GM21423 (cell line): ENCODE data around the gene CASP1.
"Not testable (repeated sequence)": the region's sequence is repeated elsewhere in the genome, so short reads cannot be mapped to it uniquely, and the experiment has no call there.

ENCODE experiments used
- ATAC-seq: cut with Tn5 transposase; IDR thresholded peaks from one replicate; pipeline ENCODE4 v1.9.1; 2021; ENCODE audit warnings: mild to moderate bottlenecking, moderate library complexity; ENCODE audit not compliant: unreplicated experiment

CASP1 gene

GRCh38 chr11:105034813-105035620, at the start of gene CASP1:
CASP1 (minus strand) TSS chr11:105035144; CDS start chr11:105035113, 31 bp downstream.
- peak; percentile 94 for ATAC-seq

GRCh38 chr11:105081412-105082150, 46.6 kb upstream of the CASP1 start:
- ATAC-seq: no peak

- not testable (repeated sequence) for ATAC-seq
These were observed 45.4 kb upstream of the CASP1 start for GRCh38 chr11:105080171-105080906.

- ATAC-seq: no peak
These were observed 43.3 kb upstream of the CASP1 start for GRCh38 chr11:105078283-105078682.

- not testable (repeated sequence) for ATAC-seq
These were observed 42.3 kb upstream of the CASP1 start for GRCh38 chr11:105077141-105077790.

GRCh38 chr11:105074166-105074530, 39.2 kb upstream of the CASP1 start:
- no peak for ATAC-seq

- no peak for ATAC-seq
These were observed 38.7 kb upstream of the CASP1 start for GRCh38 chr11:105073456-105074165.

- ATAC-seq: not testable (repeated sequence)
These were observed 37.1 kb upstream of the CASP1 start for GRCh38 chr11:105072080-105072479.

- no peak for ATAC-seq
These were observed 36.3 kb upstream of the CASP1 start for GRCh38 chr11:105071089-105071732.

- ATAC-seq: no peak
These were observed 35.4 kb upstream of the CASP1 start for GRCh38 chr11:105070306-105070705.

GRCh38 chr11:105069749-105070148, 34.8 kb upstream of the CASP1 start:
- not testable (repeated sequence) for ATAC-seq

- ATAC-seq: not testable (repeated sequence)
These were observed 28.4 kb upstream of the CASP1 start for GRCh38 chr11:105063245-105063941.

- ATAC-seq: no peak
These were observed 22.5 kb upstream of the CASP1 start for GRCh38 chr11:105057432-105057831.

GRCh38 chr11:105056446-105056845, 21.5 kb upstream of the CASP1 start:
- ATAC-seq: no peak

GRCh38 chr11:105054723-105055493, 20.0 kb upstream of the CASP1 start:
- ATAC-seq: no peak

- no peak for ATAC-seq
These were observed 17.5 kb upstream of the CASP1 start for GRCh38 chr11:105052487-105052886.

- no peak for ATAC-seq
These were observed 16.6 kb upstream of the CASP1 start for GRCh38 chr11:105051559-105051958.

GRCh38 chr11:105049481-105049880, 14.5 kb upstream of the CASP1 start:
- no peak for ATAC-seq
